HepG2 (cell line): Measurements from ENCODE around the gene GDF9. TPM values are rescaled to one million over a fixed set of nuclear protein-coding genes. Genes with fewer than 3 reads are reported as not detected.

Experiments
- ATAC-seq: fragments of 200-7000 bp; cut with Tn5 transposase; 3 replicates; pipeline ENCODE4 v1.9.1; 2020; ENCODE audit warnings: mild to moderate bottlenecking, moderate library complexity
- BruUV-seq: library from RNA; stranded (reverse); fragments of 400-500 nt; replicated peaks from 2 replicates; lab custom pipeline; 2021; lab: Mats Ljungman, UMichigan
- CTCF ChIA-PET: fragments of 300-600 bp; formaldehyde crosslinking; extraction: SDS; loops from one replicate; lab custom pipeline; 2021; ENCODE audit warnings: low total read pairs, inconsistent platforms, low intra/inter-chr PET ratio; lab: Yijun Ruan, JAX
- POLR2A ChIA-PET: fragments of 350-600 bp; sonication (Branson Sonifier 250); formaldehyde crosslinking; loops from one replicate; lab custom pipeline; 2020; ENCODE audit warnings: antibody characterized with exemption, inconsistent platforms; lab: Yijun Ruan, JAX
- DNase-seq: peaks from one replicate; pipeline ENCODE4 v3.0.0-alpha.2; 2015; ENCODE audit warnings: low spot score
- FAIRE-seq: peaks from 3 replicates; lab custom pipeline; 2011; peaks lifted over from hg19 to GRCh38; lab: Jason Lieb, UNC
- H2AFZ ChIP-seq: one replicate; pipeline ENCODE4 v1.6.1; 2011; ENCODE audit warnings: low read length, inconsistent platforms
- H3K27ac ChIP-seq: fragments of 300-600 bp; 3 replicates; pipeline ENCODE4 v1.8.0; 2011; ENCODE audit warnings: mixed run types, mild to moderate bottlenecking, mixed read lengths, low read length, inconsistent platforms; ENCODE audit not compliant: insufficient read depth; ENCODE audit errors: extremely low read length
- H3K27me3 ChIP-seq, 2 experiments: fragments of 200-600 bp in 1 of 2; 2 replicates in 1 of 2; 3 replicates in 1 of 2; pipeline versions ENCODE4 v1.6.0 to v1.8.0; 2011; ENCODE audit warnings: low read length in 2 of 2, mild to moderate bottlenecking in 2 of 2, moderate library complexity in 2 of 2, inconsistent platforms in 1 of 2; ENCODE audit not compliant: insufficient read depth in 2 of 2, control insufficient read depth in 1 of 2
- H3K36me3 ChIP-seq, 2 experiments: fragments of 200-600 bp in 1 of 2; replicated peaks in 1 of 2; 2 replicates in 1 of 2; 3 replicates in 1 of 2; pipeline versions ENCODE4 v1.5.1 to v1.8.0; 2011; ENCODE audit warnings: low read length in 2 of 2, inconsistent platforms in 1 of 2; ENCODE audit not compliant: insufficient read depth in 2 of 2, control insufficient read depth in 1 of 2
- H3K4me1 ChIP-seq: 2 replicates; pipeline ENCODE4 v1.5.1; 2012; ENCODE audit warnings: low read length, inconsistent platforms; ENCODE audit not compliant: insufficient read depth
- H3K4me2 ChIP-seq: 2 replicates; pipeline ENCODE4 v1.6.0; 2011; ENCODE audit warnings: low read depth, low read length, inconsistent platforms
- H3K4me3 ChIP-seq, 3 experiments: fragments of 200-600 bp in 1 of 3; sonication (generic), shearing (Covaris generic) in 1 of 3; replicated peaks in 1 of 3; 2 replicates each; pipeline ENCODE4 v1.5.1; 2011 to 2016; ENCODE audit warnings: low read length in 3 of 3, inconsistent platforms in 2 of 3, low read depth in 2 of 3, mild to moderate bottlenecking in 2 of 3, control low read depth in 1 of 3, mixed read lengths in 1 of 3; ENCODE audit not compliant: insufficient read depth in 1 of 3
- H3K79me2 ChIP-seq: one replicate; pipeline ENCODE4 v1.6.1; 2011; ENCODE audit warnings: low read length, inconsistent platforms; ENCODE audit not compliant: insufficient read depth
- H3K9ac ChIP-seq: 2 replicates; pipeline ENCODE4 v1.6.0; 2011; ENCODE audit warnings: mild to moderate bottlenecking, low read depth, low read length, inconsistent platforms; ENCODE audit not compliant: insufficient read depth
- H3K9me3 ChIP-seq: 2 replicates; pipeline ENCODE4 v1.5.1; 2012; ENCODE audit warnings: mild to moderate bottlenecking, low read length
- H4K20me1 ChIP-seq: 2 replicates; pipeline ENCODE4 v1.6.0; 2011; ENCODE audit warnings: inconsistent platforms, mild to moderate bottlenecking, low read length, moderate library complexity; ENCODE audit not compliant: insufficient read depth
- DNMT1 ChIP-seq: sonication (generic); formaldehyde crosslinking; IDR thresholded peaks from 2 replicates; pipeline ENCODE4 v1.5.1; 2020; ENCODE audit warnings: mild to moderate bottlenecking, missing genetic modification reagents
- FOSL2 ChIP-seq: sonication (generic); formaldehyde crosslinking; IDR thresholded peaks from 2 replicates; pipeline ENCODE4 v1.4.0; 2020; ENCODE audit warnings: missing genetic modification reagents
- ISX ChIP-seq: sonication (generic); formaldehyde crosslinking; conservative IDR thresholded peaks from 2 replicates; pipeline ENCODE4 v1.5.0; 2020; ENCODE audit warnings: missing genetic modification reagents
- MNT ChIP-seq: fragments of 450-650 bp; IDR thresholded peaks from 2 replicates; pipeline ENCODE4 v1.6.1; 2016
- NAIF1 ChIP-seq: sonication (generic); formaldehyde crosslinking; IDR thresholded peaks from 2 replicates; pipeline ENCODE4 v1.5.0; 2020; ENCODE audit warnings: mild to moderate bottlenecking, missing genetic modification reagents, borderline replicate concordance
- RFX5 ChIP-seq: IDR thresholded peaks from 2 replicates; pipeline ENCODE4 v1.6.1; 2011; ENCODE audit warnings: low read depth, low read length, improper control_type of control experiment
- RORA ChIP-seq: sonication (generic); formaldehyde crosslinking; IDR thresholded peaks from 2 replicates; pipeline ENCODE4 v1.5.0; 2020; ENCODE audit warnings: mild to moderate bottlenecking, missing genetic modification reagents, moderate library complexity
- SNAPC2 ChIP-seq: sonication (generic); formaldehyde crosslinking; IDR thresholded peaks from 2 replicates; pipeline ENCODE4 v1.8.1; 2022; ENCODE audit warnings: mild to moderate bottlenecking, missing genetic modification reagents
- TBX3 ChIP-seq: fragments of 450-650 bp; IDR thresholded peaks from 2 replicates; pipeline ENCODE4 v1.6.1; 2017; ENCODE audit warnings: antibody characterized with exemption, mild to moderate bottlenecking, inconsistent platforms, borderline replicate concordance
- ZBTB10 ChIP-seq: sonication (generic); formaldehyde crosslinking; IDR thresholded peaks from 2 replicates; pipeline ENCODE4 v1.4.0; 2020; ENCODE audit warnings: missing genetic modification reagents, borderline replicate concordance
- ZBTB25 ChIP-seq: IDR thresholded peaks from 2 replicates; pipeline ENCODE4 v1.6.1; 2018; ENCODE audit warnings: missing genetic modification reagents
- ZNF276 ChIP-seq: sonication (generic); formaldehyde crosslinking; IDR thresholded peaks from 2 replicates; pipeline ENCODE4 v1.4.0; 2020; ENCODE audit warnings: mild to moderate bottlenecking, low read depth, missing genetic modification reagents
- ZNF335 ChIP-seq: sonication (generic); formaldehyde crosslinking; IDR thresholded peaks from 2 replicates; pipeline ENCODE4 v1.4.0; 2020; ENCODE audit warnings: missing genetic modification reagents
- ZNF33B ChIP-seq: sonication (generic); formaldehyde crosslinking; IDR thresholded peaks from 2 replicates; pipeline ENCODE4 v1.5.1; 2020; ENCODE audit warnings: mild to moderate bottlenecking, missing genetic modification reagents
- ZNF556 ChIP-seq: sonication (generic); formaldehyde crosslinking; IDR thresholded peaks from 2 replicates; pipeline ENCODE4 v1.4.0; 2020; ENCODE audit warnings: mild to moderate bottlenecking, missing genetic modification reagents, borderline replicate concordance
- ZNF564 ChIP-seq: sonication (generic); formaldehyde crosslinking; IDR thresholded peaks from 2 replicates; pipeline ENCODE4 v1.8.1; 2023; ENCODE audit warnings: mild to moderate bottlenecking, missing genetic modification reagents
- ZNF577 ChIP-seq: sonication (generic); formaldehyde crosslinking; IDR thresholded peaks from 2 replicates; pipeline ENCODE4 v1.4.0; 2020; ENCODE audit warnings: mild to moderate bottlenecking, low read depth, missing genetic modification reagents, borderline replicate concordance
- ZNF784 ChIP-seq: sonication (generic); formaldehyde crosslinking; IDR thresholded peaks from 2 replicates; pipeline ENCODE4 v1.5.1; 2020; ENCODE audit warnings: missing genetic modification reagents, mild to moderate bottlenecking, borderline replicate concordance
- WGBS: methylation state at CpG from one replicate; pipeline ENCODE4 v1.1.6; 2017; ENCODE audit warnings: low lambda C conversion rate; 5-methylcytosine and 5-hydroxymethylcytosine counted together
- in situ Hi-C: cut with HindIII; loops from 2 replicates; pipeline ENCODE4 v1.10.0; 2017; ENCODE audit warnings: low pct_unique_long_range_greater_than_20kb; ENCODE audit not compliant: extremely low pct_ligation_motif_present
- intact Hi-C: fragments of 100-400 bp; cut with micrococcal nuclease; formaldehyde crosslinking; loops from one replicate; pipeline ENCODE4 v1.10.0; 2022; ENCODE audit not compliant: unreplicated experiment
- polyA plus RNA-seq, 8 experiments: library from polyadenylated mRNA; depleted of rRNA in 3 of 8; stranded (reverse) in 7 of 8; unstranded in 1 of 8; fragments of >200 nt; fragmentation: Illumina TruSeq in 4 of 8; extraction: Trizol in 4 of 8; gene quantifications; 2 replicates each; pipeline versions ENCODE4 v1.2.1 to v1.2.3, GENCODE V29; 2011 to 2016; ENCODE audit warnings: low read depth in 4 of 8, missing spikeins in 1 of 8, mixed read lengths in 1 of 8; ENCODE audit not compliant: insufficient read depth in 1 of 8
- total RNA-seq, 5 experiments: library from RNA; depleted of rRNA; stranded (reverse); fragments of >200 nt; fragmentation: Illumina TruSeq; extraction: Trizol; gene quantifications; 2 replicates each; pipeline ENCODE4 v1.2.3, GENCODE V29; 2016; ENCODE audit warnings: low read depth in 1 of 5

Gene GDF9
- total and polyA plus RNA-seq, 2 of the 13 experiments (the other 11 are each of a cell fraction or from before 2014, with no cell fraction given), result 0.33 to 0.38 TPM

GRCh38 chr5:132905938-132906337 lies 39.7 kb upstream of the GDF9 start:
- DNase-seq (peak; percentile 79), ATAC-seq (peak; percentile 81), FAIRE-seq (no peak)
- BruUV-seq, result no TSS peak
- Histone ChIP-seq H3K9ac (no peak overlapping the region), H3K9me3 (no peaks in the 10 kb centered on the region), H4K20me1 (peaks cover 10% of the 10 kb centered on the region), H3K4me2 (no peak overlapping the region), H3K27ac (no peak overlapping the region), H3K36me3 (peaks cover 9 to 38% of the 10 kb centered on the region in 2 experiments), H3K79me2 (peaks cover 24% of the 10 kb centered on the region), H3K4me1 (peaks cover 26% of the 10 kb centered on the region), H3K4me3 (no peak overlapping the region), H2AFZ (no peak overlapping the region), H3K27me3 (no peaks in the 10 kb centered on the region)
- ChIA-PET CTCF (no interaction called here), POLR2A (interaction anchor here (0.6 to 1.5 kb wide), 3 partner anchors 23 to 146 kb away, joined by 3 to 5 read pairs (median 3); partner anchors contain the start of genes AFF4 and HSPA4)
- in situ Hi-C loops, result no loop called here
- intact Hi-C loops, result no loop called here
- WGBS, result 62% methylated on average over 2 of the region's 2 CpGs
- TF ChIP-seq NAIF1, result no peak
- TF ChIP-seq ZNF784 (CRISPR knock-in tag), result no peak
- no peak for TF ChIP-seq ZNF564 (CRISPR knock-in tag)
- no peak for TF ChIP-seq ZNF276
- TF ChIP-seq DNMT1, result no peak
- no peak for TF ChIP-seq ZBTB25 (CRISPR knock-in tag)
- no peak for TF ChIP-seq ZNF577 (CRISPR knock-in tag)
- no peak for TF ChIP-seq FOSL2 (CRISPR knock-in tag)
- TF ChIP-seq ZNF335, result no peak
- no peak for TF ChIP-seq SNAPC2 (CRISPR knock-in tag)
- peak; percentile 57; the same call in 1 of the 2 replicates for TF ChIP-seq TBX3
- TF ChIP-seq MNT, result no peak
- TF ChIP-seq ISX (CRISPR knock-in tag), result no peak
- no peak for TF ChIP-seq ZBTB10 (CRISPR knock-in tag)
- TF ChIP-seq RORA, result no peak
- TF ChIP-seq ZNF556 (CRISPR knock-in tag), result no peak
- TF ChIP-seq RFX5, result no peak
- TF ChIP-seq ZNF33B (CRISPR knock-in tag), result no peak
